ENCODE data around the gene APEX1. TPM values are rescaled to one million over a fixed set of nuclear protein-coding genes. Genes with fewer than 3 reads are reported as not detected.

APEX1 gene
- total RNA-seq, 3 donors from 2014 or later = 129 to 165 (median 150) TPM

DNA sequence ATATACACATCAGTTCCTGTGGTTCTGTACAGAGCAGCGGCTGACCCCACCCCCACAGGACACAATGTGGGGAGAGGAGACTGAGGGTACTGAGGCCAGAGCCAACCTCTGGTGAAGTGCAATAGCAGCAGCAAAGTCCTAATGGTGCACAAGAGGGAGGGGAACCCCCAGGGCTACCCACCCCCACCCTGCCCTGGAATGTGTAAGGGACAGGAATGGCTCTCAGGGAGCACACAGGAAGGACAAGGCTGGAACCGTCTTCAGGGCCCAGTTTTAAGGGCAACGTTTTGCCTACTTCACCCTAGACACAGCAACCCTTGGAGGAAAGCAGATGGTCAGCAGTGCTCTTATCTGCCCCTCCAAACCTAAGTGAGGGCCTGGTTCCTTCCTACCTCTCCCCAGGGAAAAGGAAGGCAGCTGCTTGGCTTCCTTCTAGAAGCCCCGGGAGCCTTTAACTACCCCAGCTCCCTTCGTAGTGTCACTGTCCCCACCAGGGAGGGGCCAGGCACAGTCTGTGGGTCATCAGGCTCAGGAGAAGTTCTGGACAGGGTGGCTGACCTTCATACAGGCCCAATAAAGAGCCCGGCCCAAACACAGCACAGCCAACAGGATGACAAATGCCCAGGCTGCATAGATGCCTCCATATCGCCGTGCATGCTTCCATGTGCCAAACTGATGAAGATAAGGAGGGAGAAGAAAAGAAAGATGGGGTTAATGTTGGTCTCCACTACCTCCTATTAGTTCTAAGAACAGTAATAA lies 3.2 kb downstream of the APEX1 start:
- peak overlapping the region; percentile 30 to 35 for H3K27ac ChIP-seq
- TF ChIP-seq POLR2A (IDR thresholded peaks at IDR 0.05) = no peak
- no peak for TF ChIP-seq POLR2AphosphoS5 (IDR thresholded peaks at IDR 0.05)
- TF ChIP-seq, protein P1, sequence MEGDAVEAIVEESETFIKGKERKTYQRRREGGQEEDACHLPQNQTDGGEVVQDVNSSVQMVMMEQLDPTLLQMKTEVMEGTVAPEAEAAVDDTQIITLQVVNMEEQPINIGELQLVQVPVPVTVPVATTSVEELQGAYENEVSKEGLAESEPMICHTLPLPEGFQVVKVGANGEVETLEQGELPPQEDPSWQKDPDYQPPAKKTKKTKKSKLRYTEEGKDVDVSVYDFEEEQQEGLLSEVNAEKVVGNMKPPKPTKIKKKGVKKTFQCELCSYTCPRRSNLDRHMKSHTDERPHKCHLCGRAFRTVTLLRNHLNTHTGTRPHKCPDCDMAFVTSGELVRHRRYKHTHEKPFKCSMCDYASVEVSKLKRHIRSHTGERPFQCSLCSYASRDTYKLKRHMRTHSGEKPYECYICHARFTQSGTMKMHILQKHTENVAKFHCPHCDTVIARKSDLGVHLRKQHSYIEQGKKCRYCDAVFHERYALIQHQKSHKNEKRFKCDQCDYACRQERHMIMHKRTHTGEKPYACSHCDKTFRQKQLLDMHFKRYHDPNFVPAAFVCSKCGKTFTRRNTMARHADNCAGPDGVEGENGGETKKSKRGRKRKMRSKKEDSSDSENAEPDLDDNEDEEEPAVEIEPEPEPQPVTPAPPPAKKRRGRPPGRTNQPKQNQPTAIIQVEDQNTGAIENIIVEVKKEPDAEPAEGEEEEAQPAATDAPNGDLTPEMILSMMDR (IDR thresholded peaks at IDR 0.05) = no peak
- peaks cover 22% of the 10 kb centered on the region for H3K36me3 ChIP-seq
- DNase-seq (ENCODE audit: low spot score in 2 of 2) = no peak
- intact Hi-C loops (cut with DNase I; ENCODE audit: low total_unique reads) = loop anchor here (10.0 kb wide), 1 partner anchor 147 kb away; no protein-coding TSS in a partner anchor
- H3K9me3 ChIP-seq = no peaks in the 10 kb centered on the region
- peaks cover 0 to 12% of the 10 kb centered on the region in 2 donors for H3K4me1 ChIP-seq
- no peaks in the 10 kb centered on the region for H3K27me3 ChIP-seq
- H3K4me3 ChIP-seq = no peak overlapping the region

GRCh38 chr14:20460458-20461224 lies 5.6 kb downstream of the APEX1 start:
- peak in 1 of 2 donors; percentile 34 for DNase-seq (ENCODE audit: low spot score in 2 of 2)
- H3K27me3 ChIP-seq = no peaks in the 10 kb centered on the region
- H3K36me3 ChIP-seq = peaks cover 22% of the 10 kb centered on the region
- H3K4me1 ChIP-seq = peaks cover 0 to 12% of the 10 kb centered on the region in 2 donors
- H3K27ac ChIP-seq = peak overlapping the region; percentile 96 to 98
- TF ChIP-seq, protein P1 (IDR thresholded peaks at IDR 0.05) = no peak
- TF ChIP-seq POLR2A (IDR thresholded peaks at IDR 0.05) = no peak
- TF ChIP-seq POLR2AphosphoS5 (IDR thresholded peaks at IDR 0.05) = no peak
- no peaks in the 10 kb centered on the region for H3K9me3 ChIP-seq
- intact Hi-C loops (cut with DNase I; ENCODE audit: low total_unique reads) = no loop called here
- peak overlapping the region; percentile 95 to 99 (median 99) for H3K4me3 ChIP-seq

DNA sequence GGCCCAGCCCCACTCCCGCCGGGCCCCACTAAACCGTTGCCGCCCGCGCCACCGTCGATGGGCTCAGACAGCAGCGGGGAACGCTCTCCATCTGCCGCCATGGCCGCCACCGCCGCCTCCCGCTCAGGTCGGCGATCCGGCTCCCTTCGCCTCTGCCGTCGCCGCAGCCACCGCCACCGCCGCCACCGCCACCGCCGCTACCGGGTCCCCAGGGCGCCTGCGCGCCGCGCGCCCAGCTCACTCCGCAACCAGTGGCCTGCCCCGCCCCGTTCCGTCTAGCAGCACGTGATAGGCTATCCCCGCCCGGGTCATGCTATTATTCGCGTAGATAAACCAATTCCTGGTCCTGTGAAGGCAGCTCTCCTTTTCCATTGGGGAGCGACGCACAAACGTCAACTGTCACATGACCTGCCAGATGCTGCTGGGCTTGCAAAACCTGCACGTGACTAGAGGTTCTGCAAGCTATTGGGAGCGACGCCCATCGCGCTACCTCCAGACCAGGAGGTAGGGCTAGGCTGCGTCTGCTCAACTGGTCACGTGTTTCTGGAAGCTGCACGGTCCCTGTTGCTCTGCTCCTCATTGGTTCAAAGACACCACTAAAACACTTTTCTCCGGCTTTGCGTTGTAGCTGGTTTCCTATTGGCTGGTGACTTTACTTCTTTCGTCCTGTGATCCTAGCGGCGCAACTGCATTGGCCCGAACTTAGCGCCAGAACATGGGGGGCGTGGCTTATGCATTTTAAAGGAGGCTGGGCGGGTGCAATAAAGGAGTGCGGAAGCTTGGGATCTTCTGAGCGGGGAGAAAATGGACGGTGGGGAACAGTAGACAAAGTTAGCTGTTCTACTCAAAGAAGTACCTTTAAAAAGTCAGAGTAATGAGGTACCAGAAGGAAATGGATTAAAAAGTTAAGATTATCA lies 6.5 kb downstream of the APEX1 start, which contains the start of gene PIP4P1:
Gene PIP4P1 (minus strand): TSS at position 210 of the 917 bp plus-strand sequence. CDS start 109 bp downstream, at position 101.
- DNase-seq (ENCODE audit: low spot score in 2 of 2) = peak; percentile 98 to 100
- intact Hi-C loops (cut with DNase I; ENCODE audit: low total_unique reads) = no loop called here
- peaks cover 22% of the 10 kb centered on the region for H3K36me3 ChIP-seq

DNA sequence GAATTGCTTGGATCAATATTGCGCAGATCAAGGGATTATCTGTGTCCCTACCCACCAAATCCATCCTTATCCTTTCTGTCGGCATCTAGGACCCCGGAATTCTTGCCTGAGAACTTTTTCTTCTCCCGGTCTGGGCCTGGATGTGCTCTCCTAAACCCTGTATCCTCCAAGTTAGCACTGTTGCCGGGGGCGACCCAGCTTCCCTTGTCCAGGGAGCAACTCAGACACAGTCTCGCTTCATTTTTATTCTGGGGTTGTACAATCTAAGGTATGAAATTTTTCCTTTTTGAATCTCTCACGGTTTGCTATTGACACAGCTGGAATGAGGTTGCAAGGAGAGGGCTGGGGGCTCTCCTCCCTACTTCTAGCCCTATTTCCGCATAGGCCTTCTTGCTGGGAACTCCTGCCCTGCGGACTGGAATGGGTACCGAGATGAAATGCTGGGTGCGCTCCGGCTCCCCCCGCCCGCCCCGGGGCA lies 13.8 kb downstream of the APEX1 start:
- intact Hi-C loops (cut with DNase I; ENCODE audit: low total_unique reads) = no loop called here
- Histone ChIP-seq H3K27ac (peak overlapping the region; percentile 81 to 94), H3K9me3 (no peaks in the 10 kb centered on the region), H3K4me3 (peak overlapping the region; percentile 66 to 85 (median 76)), H3K4me1 (no peaks in the 10 kb centered on the region), H3K27me3 (no peaks in the 10 kb centered on the region), H3K36me3 (no peaks in the 10 kb centered on the region)
- no peak for DNase-seq (ENCODE audit: low spot score in 2 of 2)
- TF ChIP-seq, protein P1 (IDR thresholded peaks at IDR 0.05) = no peak
- TF ChIP-seq POLR2AphosphoS5 (IDR thresholded peaks at IDR 0.05) (no peak), POLR2A (IDR thresholded peaks at IDR 0.05) (no peak)

More for the DNA sequence above, 6.5 kb downstream of the APEX1 start, which contains the start of gene PIP4P1:
- Histone ChIP-seq H3K4me3 (peak within 1 kb of the TSS; percentile 95 to 99 (median 99)), H3K9me3 (no peaks in the 10 kb centered on the region), H3K27me3 (no peaks in the 10 kb centered on the region), H3K27ac (peak within 1 kb of the TSS; percentile 96 to 98), H3K4me1 (peaks cover 0 to 12% of the 10 kb centered on the region in 2 donors)
- TF ChIP-seq POLR2AphosphoS5 (IDR thresholded peaks at IDR 0.05) = peak; percentile 77 to 99 (median 88)
- TF ChIP-seq, protein P1 (IDR thresholded peaks at IDR 0.05) = peak in 2 of 3 donors; percentile 9 to 17
- TF ChIP-seq POLR2A (IDR thresholded peaks at IDR 0.05) = no peak
